ENCODE results near the gene NSFL1C. TPM values are rescaled to one million over a fixed set of nuclear protein-coding genes. Genes with fewer than 3 reads are reported as not detected.

NSFL1C gene
- polyA plus RNA-seq, 1 donor (not counting 4 experiments of a cell fraction or from before 2014, with no cell fraction given) = 38.8 TPM

GRCh38 chr20:1457992-1458391 is 8.7 kb downstream of the NSFL1C start:
- peaks cover 34 to 65% of the 10 kb centered on the region in 2 experiments for H3K36me3 ChIP-seq (ENCODE audit: control insufficient read depth in 2 of 2, extremely low read depth in 1 of 2, insufficient read depth in 2 of 2, low read length in 2 of 2)
- H3K9me1 ChIP-seq (ENCODE audit: control insufficient read depth, extremely low read depth, insufficient read depth, low read length) = no peaks in the 10 kb centered on the region
- peaks cover 2% of the 10 kb centered on the region for H4K20me1 ChIP-seq (ENCODE audit: control insufficient read depth, extremely low read depth, insufficient read depth, low read length)
- H3K4me1 ChIP-seq (ENCODE audit: control insufficient read depth, extremely low read depth, insufficient read depth, low read length) = peaks cover 3% of the 10 kb centered on the region
- H3K27me3 ChIP-seq (ENCODE audit: control insufficient read depth, extremely low read depth, insufficient read depth, low read length) = no peaks in the 10 kb centered on the region
- no peaks in the 10 kb centered on the region for H3K9me3 ChIP-seq (ENCODE audit: control insufficient read depth, low read depth, low read length)
- H3K9ac ChIP-seq (ENCODE audit: control insufficient read depth, extremely low read depth, insufficient read depth, low read length) = no peak overlapping the region
- dilution Hi-C loops (cut with MboI; ENCODE audit: extremely low pct_ligation_motif_present, low sequenced_read_pairs) = no loop called here
- DNase-seq (ENCODE audit: low read depth, low spot score) (no peak), FAIRE-seq (no peak)
- peaks cover 44% of the 10 kb centered on the region for H3K79me2 ChIP-seq (ENCODE audit: control insufficient read depth, insufficient read depth, low read length)
- no peak overlapping the region for H3K4me3 ChIP-seq (ENCODE audit: control insufficient read depth in 2 of 3, extremely low read depth in 1 of 3, insufficient read depth in 2 of 3, low read depth in 1 of 3, low read length in 3 of 3)
- H2AFZ ChIP-seq (ENCODE audit: control insufficient read depth, low read length) = no peak overlapping the region
- no peak overlapping the region for H3K27ac ChIP-seq (ENCODE audit: control insufficient read depth, insufficient read depth, low read length)
- H3K4me2 ChIP-seq (ENCODE audit: control insufficient read depth, extremely low read depth, insufficient read depth, low read depth, low read length) = no peak overlapping the region
- TF ChIP-seq, protein P1, sequence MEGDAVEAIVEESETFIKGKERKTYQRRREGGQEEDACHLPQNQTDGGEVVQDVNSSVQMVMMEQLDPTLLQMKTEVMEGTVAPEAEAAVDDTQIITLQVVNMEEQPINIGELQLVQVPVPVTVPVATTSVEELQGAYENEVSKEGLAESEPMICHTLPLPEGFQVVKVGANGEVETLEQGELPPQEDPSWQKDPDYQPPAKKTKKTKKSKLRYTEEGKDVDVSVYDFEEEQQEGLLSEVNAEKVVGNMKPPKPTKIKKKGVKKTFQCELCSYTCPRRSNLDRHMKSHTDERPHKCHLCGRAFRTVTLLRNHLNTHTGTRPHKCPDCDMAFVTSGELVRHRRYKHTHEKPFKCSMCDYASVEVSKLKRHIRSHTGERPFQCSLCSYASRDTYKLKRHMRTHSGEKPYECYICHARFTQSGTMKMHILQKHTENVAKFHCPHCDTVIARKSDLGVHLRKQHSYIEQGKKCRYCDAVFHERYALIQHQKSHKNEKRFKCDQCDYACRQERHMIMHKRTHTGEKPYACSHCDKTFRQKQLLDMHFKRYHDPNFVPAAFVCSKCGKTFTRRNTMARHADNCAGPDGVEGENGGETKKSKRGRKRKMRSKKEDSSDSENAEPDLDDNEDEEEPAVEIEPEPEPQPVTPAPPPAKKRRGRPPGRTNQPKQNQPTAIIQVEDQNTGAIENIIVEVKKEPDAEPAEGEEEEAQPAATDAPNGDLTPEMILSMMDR (optimal IDR thresholded peaks at IDR 0.05 in 1 of 3, IDR thresholded peaks at IDR 0.05 in 1 of 3, conservative IDR thresholded peaks at IDR 0.05 in 1 of 3; ENCODE audit: extremely low read depth in 1 of 3, insufficient read depth in 2 of 3, low read length in 3 of 3) = no peak
- TF ChIP-seq EZH2 (IDR thresholded peaks at IDR 0.05; ENCODE audit: low read length) = no peak

- no peak overlapping the region for H2AFZ ChIP-seq (ENCODE audit: control insufficient read depth, low read length)
- H3K79me2 ChIP-seq (ENCODE audit: control insufficient read depth, insufficient read depth, low read length) = peaks cover 29% of the 10 kb centered on the region
- no peaks in the 10 kb centered on the region for H3K27me3 ChIP-seq (ENCODE audit: control insufficient read depth, extremely low read depth, insufficient read depth, low read length)
- FAIRE-seq (no peak), DNase-seq (ENCODE audit: low read depth, low spot score) (no peak)
- TF ChIP-seq, protein P1 (optimal IDR thresholded peaks at IDR 0.05 in 1 of 3, IDR thresholded peaks at IDR 0.05 in 1 of 3, conservative IDR thresholded peaks at IDR 0.05 in 1 of 3; ENCODE audit: extremely low read depth in 1 of 3, insufficient read depth in 2 of 3, low read length in 3 of 3) = no peak
- TF ChIP-seq EZH2 (IDR thresholded peaks at IDR 0.05; ENCODE audit: low read length) = no peak
- peaks cover 44 to 66% of the 10 kb centered on the region in 2 experiments for H3K36me3 ChIP-seq (ENCODE audit: control insufficient read depth in 2 of 2, extremely low read depth in 1 of 2, insufficient read depth in 2 of 2, low read length in 2 of 2)
- dilution Hi-C loops (cut with MboI; ENCODE audit: extremely low pct_ligation_motif_present, low sequenced_read_pairs) = no loop called here
- H3K4me2 ChIP-seq (ENCODE audit: control insufficient read depth, extremely low read depth, insufficient read depth, low read depth, low read length) = no peak overlapping the region
- H3K9me1 ChIP-seq (ENCODE audit: control insufficient read depth, extremely low read depth, insufficient read depth, low read length) = no peaks in the 10 kb centered on the region
- H3K9ac ChIP-seq (ENCODE audit: control insufficient read depth, extremely low read depth, insufficient read depth, low read length) = no peak overlapping the region
- peaks cover 3% of the 10 kb centered on the region for H3K4me1 ChIP-seq (ENCODE audit: control insufficient read depth, extremely low read depth, insufficient read depth, low read length)
- peaks cover 6% of the 10 kb centered on the region for H3K9me3 ChIP-seq (ENCODE audit: control insufficient read depth, low read depth, low read length)
- no peak overlapping the region for H3K27ac ChIP-seq (ENCODE audit: control insufficient read depth, insufficient read depth, low read length)
- no peak overlapping the region for H3K4me3 ChIP-seq (ENCODE audit: control insufficient read depth in 2 of 3, extremely low read depth in 1 of 3, insufficient read depth in 2 of 3, low read depth in 1 of 3, low read length in 3 of 3)
- no peaks in the 10 kb centered on the region for H4K20me1 ChIP-seq (ENCODE audit: control insufficient read depth, extremely low read depth, insufficient read depth, low read length)
Observed at GRCh38 chr20:1456300-1456699, 10.3 kb downstream of the NSFL1C start.
